Measurements from ENCODE around the gene PRR16. TPM values are rescaled to one million over a fixed set of nuclear protein-coding genes. Genes with fewer than 3 reads are reported as not detected.

The PRR16 gene
- total RNA-seq, 1 experiment from 2014 or later, result 5.0 TPM

GRCh38 chr5:120446068-120446492, 18.0 kb upstream of the PRR16 start:
- no peaks in the 10 kb centered on the region for H4K20me1 ChIP-seq (ENCODE audit: insufficient read depth)
- no peaks in the 10 kb centered on the region for H3K36me3 ChIP-seq (ENCODE audit: low read depth)
- ChIA-PET CTCF (no interaction called here), POLR2A (ENCODE audit: unreplicated experiment) (interaction anchor here (0.5 kb wide), 1 partner anchor 460 kb away, joined by 4 read pairs; no protein-coding TSS in a partner anchor)
- H3K4me2 ChIP-seq, result no peak overlapping the region
- no peak for DNase-seq
- H3F3A ChIP-seq (ENCODE audit: insufficient read depth, low read depth), result no peaks in the 10 kb centered on the region
- no peak overlapping the region for H2AFZ ChIP-seq
- no peaks in the 10 kb centered on the region for H3K79me2 ChIP-seq (ENCODE audit: low read depth)
- H3K9me3 ChIP-seq (ENCODE audit: insufficient read depth, low read depth), result no peaks in the 10 kb centered on the region
- no peaks in the 10 kb centered on the region for H3K27me3 ChIP-seq (ENCODE audit: insufficient read depth, low read depth)
- no TSS peak for BruUV-seq (replicated peaks)
- no peak overlapping the region for H3K27ac ChIP-seq
- TF ChIP-seq EZH2 (IDR thresholded peaks at IDR 0.05; ENCODE audit: low read depth), result no peak
- no peak for TF ChIP-seq CTCF (conservative IDR thresholded peaks at IDR 0.05)
- intact Hi-C loops (cut with micrococcal nuclease; ENCODE audit: unreplicated experiment), result no loop called here
- H3K4me3 ChIP-seq, result no peak overlapping the region
- H3K9me2 ChIP-seq (ENCODE audit: insufficient read depth), result no peaks in the 10 kb centered on the region
- H3K4me1 ChIP-seq (replicated peaks; ENCODE audit: insufficient read depth), result no peaks in the 10 kb centered on the region

GRCh38 chr5:120446901-120447300, 17.2 kb upstream of the PRR16 start:
- Histone ChIP-seq H3K4me2 (no peak overlapping the region), H3K27ac (no peak overlapping the region), H3F3A (ENCODE audit: insufficient read depth, low read depth) (no peaks in the 10 kb centered on the region), H3K36me3 (ENCODE audit: low read depth) (no peaks in the 10 kb centered on the region), H3K4me3 (no peak overlapping the region), H3K79me2 (ENCODE audit: low read depth) (no peaks in the 10 kb centered on the region), H3K4me1 (replicated peaks; ENCODE audit: insufficient read depth) (no peaks in the 10 kb centered on the region), H2AFZ (no peak overlapping the region), H3K9me2 (ENCODE audit: insufficient read depth) (no peaks in the 10 kb centered on the region), H4K20me1 (ENCODE audit: insufficient read depth) (no peaks in the 10 kb centered on the region), H3K27me3 (ENCODE audit: insufficient read depth, low read depth) (no peaks in the 10 kb centered on the region), H3K9me3 (ENCODE audit: insufficient read depth, low read depth) (no peaks in the 10 kb centered on the region)
- intact Hi-C loops (cut with micrococcal nuclease; ENCODE audit: unreplicated experiment), result no loop called here
- no TSS peak for BruUV-seq (replicated peaks)
- POLR2A ChIA-PET (ENCODE audit: unreplicated experiment), result no interaction called here
- CTCF ChIA-PET, result no interaction called here
- no peak for TF ChIP-seq CTCF (conservative IDR thresholded peaks at IDR 0.05)
- TF ChIP-seq EZH2 (IDR thresholded peaks at IDR 0.05; ENCODE audit: low read depth), result no peak
- DNase-seq, result no peak

GRCh38 chr5:120447706-120448239, 16.3 kb upstream of the PRR16 start:
- no peaks in the 10 kb centered on the region for H4K20me1 ChIP-seq (ENCODE audit: insufficient read depth)
- POLR2A ChIA-PET (ENCODE audit: unreplicated experiment), result no interaction called here
- H3K4me1 ChIP-seq (replicated peaks; ENCODE audit: insufficient read depth), result no peaks in the 10 kb centered on the region
- no peaks in the 10 kb centered on the region for H3K27me3 ChIP-seq (ENCODE audit: insufficient read depth, low read depth)
- no peaks in the 10 kb centered on the region for H3K36me3 ChIP-seq (ENCODE audit: low read depth)
- H2AFZ ChIP-seq, result no peak overlapping the region
- no peaks in the 10 kb centered on the region for H3K79me2 ChIP-seq (ENCODE audit: low read depth)
- H3K9me2 ChIP-seq (ENCODE audit: insufficient read depth), result no peaks in the 10 kb centered on the region
- no peak overlapping the region for H3K4me2 ChIP-seq
- intact Hi-C loops (cut with micrococcal nuclease; ENCODE audit: unreplicated experiment), result no loop called here
- no peak for TF ChIP-seq CTCF (conservative IDR thresholded peaks at IDR 0.05)
- no peak for TF ChIP-seq EZH2 (IDR thresholded peaks at IDR 0.05; ENCODE audit: low read depth)
- no peak overlapping the region for H3K4me3 ChIP-seq
- no peaks in the 10 kb centered on the region for H3F3A ChIP-seq (ENCODE audit: insufficient read depth, low read depth)
- H3K27ac ChIP-seq, result no peak overlapping the region
- no peaks in the 10 kb centered on the region for H3K9me3 ChIP-seq (ENCODE audit: insufficient read depth, low read depth)
- CTCF ChIA-PET, result no interaction called here
- BruUV-seq (replicated peaks), result no TSS peak
- no peak for DNase-seq
